Frontal cortex (tissue), 4 donors: ENCODE measurements around the gene CA10. TPM values are rescaled to one million over a fixed set of nuclear protein-coding genes. Genes with fewer than 3 reads are reported as not detected.

Experiments
- DNase-seq, 2 donors: peaks; one replicate each; pipeline ENCODE4 v3.0.0; 2012; ENCODE audit warnings: low spot score in 2 of 2
- FAIRE-seq: peaks from 2 replicates; lab custom pipeline; 2012; peaks lifted over from hg19 to GRCh38; lab: Jason Lieb, UNC
- total RNA-seq: library from RNA; depleted of rRNA; stranded (reverse); fragments of >200 nt; gene quantifications from one replicate; pipeline ENCODE4 v1.2.3, GENCODE V29; 2014
- donor health status: control.
- donor health status: control.
- donor health status: control.

Gene CA10
- total RNA-seq: 39.5 TPM

DNA sequence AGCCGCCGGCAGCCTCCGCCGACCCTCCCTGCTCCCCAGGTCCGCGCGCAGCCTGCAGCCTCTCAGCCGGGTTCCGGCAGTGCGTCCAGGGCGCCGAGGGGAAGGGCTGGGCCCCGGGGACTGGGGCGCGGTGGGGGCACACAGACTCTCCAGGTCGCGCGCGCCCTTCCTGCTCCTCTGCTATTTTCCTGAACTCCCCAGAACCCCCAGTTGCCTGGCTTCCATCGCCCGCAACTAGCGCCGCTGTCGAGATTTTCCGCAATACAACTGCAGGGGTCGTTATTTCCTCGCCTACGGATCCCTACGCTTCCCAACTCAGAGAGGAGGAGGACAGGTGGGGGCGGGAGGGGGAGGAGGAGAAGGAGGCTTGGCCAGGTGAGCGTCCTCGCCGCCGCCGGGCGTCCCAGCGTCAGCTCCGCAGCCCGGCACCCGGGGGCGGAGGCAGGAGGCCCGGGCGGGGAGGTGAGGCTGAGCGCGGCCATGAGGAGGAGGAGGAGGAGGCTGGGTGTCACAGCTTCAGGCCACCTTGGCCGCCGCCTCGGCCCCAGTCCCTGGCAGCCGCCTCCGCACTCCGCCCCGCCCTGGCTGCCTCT is at the start of gene CA10:
CA10 (minus strand) TSS at position 265 of the 593 bp plus-strand sequence.
- FAIRE-seq (no peak), DNase-seq (peak; percentile 22 to 40)

- FAIRE-seq: no peak
- DNase-seq: no peak
Observed at GRCh38 chr17:52207796-52208195, 49.3 kb upstream of the CA10 start.

- FAIRE-seq (no peak), DNase-seq (no peak)
Observed at GRCh38 chr17:52202520-52203080, 44.1 kb upstream of the CA10 start.

GRCh38 chr17:52201767-52202519 is 43.4 kb upstream of the CA10 start:
- DNase-seq (no peak), FAIRE-seq (no peak)

- FAIRE-seq: no peak
Observed at GRCh38 chr17:52191491-52191890, 33.0 kb upstream of the CA10 start.

DNA sequence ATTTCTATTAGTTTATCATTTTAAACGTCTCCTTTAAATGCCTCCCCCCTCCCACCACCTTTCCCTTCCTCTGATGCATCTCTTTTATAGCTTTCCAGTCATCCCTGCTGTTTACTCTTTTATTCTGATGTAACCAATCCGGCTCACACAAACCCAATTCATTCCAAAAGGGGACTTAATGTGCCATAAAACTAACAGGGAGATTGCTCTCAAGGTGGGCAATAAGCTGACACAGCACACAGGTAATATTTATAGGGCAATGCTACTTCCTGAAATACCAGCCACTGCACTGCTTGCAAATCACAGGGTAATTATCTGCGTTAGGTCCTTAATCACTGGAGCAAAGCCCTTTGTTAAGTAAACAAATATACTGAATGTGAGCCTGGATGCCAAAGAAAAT is 23.3 kb upstream of the CA10 start:
- no peak for FAIRE-seq
- no peak for DNase-seq

More at GRCh38 chr17:52191491-52191890, 33.0 kb upstream of the CA10 start:
- no peak for DNase-seq

DNA sequence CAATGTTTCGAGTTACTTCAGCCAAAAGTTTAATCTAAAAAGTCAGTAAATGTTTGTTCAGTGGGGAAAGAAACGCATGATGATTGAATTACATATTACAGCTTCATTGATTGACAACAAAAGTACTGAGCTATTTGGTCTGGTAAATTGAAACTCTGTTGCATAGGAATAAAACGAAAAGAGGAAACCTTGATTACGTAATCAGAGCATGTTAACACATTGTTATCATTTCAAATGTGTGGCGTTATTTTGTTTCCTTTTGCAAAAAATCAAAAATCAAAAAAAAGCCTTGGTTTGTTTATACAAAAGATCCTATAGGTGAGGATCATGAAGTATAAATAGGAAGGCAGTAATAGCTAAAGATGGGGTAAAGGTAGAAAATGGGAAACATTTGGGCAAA is 19.5 kb upstream of the CA10 start:
- no peak for DNase-seq
- FAIRE-seq: no peak

DNA sequence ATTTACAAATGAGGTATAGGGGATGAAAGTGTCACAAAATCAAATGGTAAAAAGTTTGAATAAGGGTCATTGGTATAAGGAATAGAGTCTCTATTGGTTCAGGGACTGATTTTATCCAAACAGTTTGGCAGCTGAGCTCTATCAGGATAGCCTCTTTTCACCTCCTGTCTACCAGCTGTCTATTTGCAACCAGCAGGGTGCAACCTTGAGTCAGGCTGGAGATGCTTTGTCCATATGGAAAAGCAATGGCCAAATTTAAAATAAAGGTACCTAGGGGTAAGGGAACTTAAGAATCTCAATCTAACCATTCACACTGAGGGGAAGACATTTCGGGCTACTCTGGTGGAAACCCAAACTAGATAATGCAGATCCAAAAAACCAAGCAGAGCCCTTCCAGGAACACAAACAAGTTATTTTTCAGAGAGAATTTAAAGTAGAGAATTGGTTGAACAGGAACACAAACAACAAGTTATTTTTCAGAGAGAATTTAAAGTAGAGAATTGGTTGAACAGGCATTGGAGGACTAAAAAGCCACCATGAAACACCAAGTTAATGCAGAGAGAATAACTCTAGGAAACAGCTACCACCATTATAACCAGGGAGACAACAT is 12.6 kb upstream of the CA10 start:
- no peak for FAIRE-seq
- no peak for DNase-seq

DNA sequence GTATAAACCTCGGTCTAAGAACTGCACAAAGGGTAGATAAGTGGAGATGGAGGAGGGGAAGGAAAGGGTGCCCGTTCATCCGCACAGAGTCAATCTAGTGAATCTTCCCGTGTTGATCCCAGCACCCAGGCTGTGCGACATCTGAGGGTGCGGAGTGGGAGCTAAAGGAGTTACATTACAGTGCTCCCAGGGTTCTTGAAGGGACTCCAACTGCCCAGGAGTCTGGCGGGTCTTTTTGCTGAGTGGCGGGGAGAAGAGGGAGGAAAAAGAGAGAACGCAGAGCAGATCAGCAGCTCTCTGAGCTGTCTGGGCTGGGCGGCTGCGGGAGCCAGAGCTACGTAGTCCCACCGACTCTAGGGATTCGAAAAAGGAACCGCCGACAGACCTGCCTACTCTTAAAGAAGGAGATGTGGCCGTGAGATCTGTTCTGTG is 1.6 kb upstream of the CA10 start:
- DNase-seq (no peak), FAIRE-seq (no peak)

DNA sequence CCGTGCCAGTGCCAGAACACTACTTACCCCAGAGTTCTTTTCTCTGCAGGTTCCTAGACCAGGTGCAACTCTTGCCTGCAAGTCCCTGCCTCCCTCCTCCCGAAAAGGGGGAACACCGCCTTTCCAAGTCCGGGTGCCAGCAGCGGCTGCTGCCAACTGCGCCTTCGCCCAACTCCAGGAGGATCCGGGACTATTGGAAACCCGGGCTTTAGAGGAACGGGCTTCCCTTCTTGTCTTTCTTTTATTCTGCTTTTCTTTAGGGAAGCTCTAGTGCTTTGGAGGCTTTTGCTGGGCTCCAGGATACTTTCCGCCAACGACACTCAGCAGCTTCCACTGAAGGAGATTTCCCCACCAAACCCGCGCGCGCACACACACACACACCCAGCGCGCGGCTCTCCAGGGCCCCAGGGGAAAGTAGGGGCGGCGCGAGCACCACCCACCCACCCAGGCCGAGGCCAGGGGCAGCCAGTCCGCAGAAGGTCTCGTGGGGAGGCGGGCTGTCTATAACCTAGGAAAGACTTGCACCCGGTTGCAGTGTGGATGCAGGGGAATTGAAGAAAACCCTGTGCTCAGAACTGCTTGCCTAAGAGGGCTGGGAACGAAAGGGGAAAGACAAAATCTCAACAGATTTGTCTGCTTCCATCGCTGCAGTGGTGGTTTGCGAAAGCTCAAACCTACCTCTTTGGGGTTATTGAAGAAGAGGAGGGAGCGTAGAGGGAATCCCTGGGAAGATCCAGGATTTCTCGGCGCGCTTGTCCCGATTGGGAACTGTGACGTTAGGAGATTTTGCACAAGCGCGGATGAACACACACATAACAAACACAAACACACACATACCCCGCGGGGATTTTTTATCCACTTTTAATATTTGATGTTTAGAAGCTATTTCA is 977 bp upstream of the CA10 start:
- peak; percentile 11 to 19 for DNase-seq
- no peak for FAIRE-seq

GRCh38 chr17:52157603-52158449 is 688 bp downstream of the CA10 start:
- DNase-seq (peak; percentile 7 to 12), FAIRE-seq (no peak)

DNA sequence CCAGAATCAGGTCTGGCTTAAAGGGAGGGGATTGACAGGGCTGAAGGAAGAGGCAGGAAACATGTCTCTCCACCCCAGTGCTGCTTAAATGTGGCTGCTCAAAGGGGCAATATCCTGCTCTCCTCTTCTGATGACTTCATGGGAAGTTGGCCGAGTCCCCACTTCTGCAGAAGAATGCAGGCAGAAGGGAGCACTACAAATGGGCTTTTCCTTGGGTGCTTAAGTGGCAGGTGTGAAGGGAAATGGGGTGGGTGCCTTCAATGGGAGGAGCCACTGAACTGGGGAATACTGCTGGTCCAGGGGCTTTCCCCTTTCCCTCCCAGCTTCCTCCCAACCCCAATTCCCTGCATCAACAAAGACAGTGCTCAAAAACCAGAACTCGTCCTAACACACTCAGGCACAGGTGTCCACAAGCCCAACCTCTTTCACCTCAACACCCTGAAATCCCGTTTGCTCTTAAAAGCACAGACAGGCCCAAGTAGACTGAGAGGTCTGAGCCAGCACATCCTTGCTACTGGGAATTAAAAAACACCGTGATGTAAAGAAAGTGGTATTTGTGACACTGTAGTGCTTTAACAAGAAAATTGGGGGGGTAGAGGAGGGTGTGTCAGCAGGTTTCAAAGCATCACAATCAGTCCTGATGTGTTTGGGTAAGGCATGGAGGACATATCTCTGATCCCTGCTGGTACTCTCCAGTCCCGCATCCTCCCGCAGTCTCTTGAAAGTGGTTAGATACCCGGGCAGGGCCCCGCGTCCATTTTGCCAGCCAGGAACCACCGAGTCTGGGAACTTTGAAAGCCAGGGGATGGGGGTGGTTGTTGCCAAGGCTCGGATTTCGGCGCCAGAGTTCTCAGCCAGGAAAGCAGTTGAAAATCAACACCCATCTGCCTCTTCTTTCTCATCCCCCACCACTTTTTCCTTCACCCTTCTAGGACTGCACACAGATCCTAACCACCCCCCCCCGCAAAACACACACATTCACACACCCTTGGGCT is 1.6 kb downstream of the CA10 start:
- FAIRE-seq: no peak
- DNase-seq: no peak

GRCh38 chr17:52155301-52155700 is 3.2 kb downstream of the CA10 start:
- FAIRE-seq (no peak), DNase-seq (no peak)

DNA sequence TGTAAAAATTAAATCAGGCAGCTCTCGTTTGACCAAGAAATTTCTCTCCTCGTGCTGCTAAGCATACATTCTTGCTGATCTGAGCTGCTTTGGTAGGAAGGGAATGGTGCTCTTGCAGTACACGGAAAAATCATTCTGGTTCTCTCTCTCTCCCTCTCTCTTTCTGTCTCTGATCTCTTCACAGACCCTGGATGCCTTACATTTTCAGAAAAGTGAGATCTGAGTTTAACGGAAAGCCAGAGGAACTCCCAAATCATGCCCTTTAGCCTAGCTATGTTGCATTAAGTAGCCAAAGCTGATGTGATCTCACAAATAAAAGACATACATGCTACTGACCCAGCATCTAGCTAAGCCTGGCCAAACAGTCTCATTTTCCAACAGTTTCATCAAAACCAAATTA is 4.0 kb downstream of the CA10 start:
- DNase-seq (no peak), FAIRE-seq (no peak)

DNA sequence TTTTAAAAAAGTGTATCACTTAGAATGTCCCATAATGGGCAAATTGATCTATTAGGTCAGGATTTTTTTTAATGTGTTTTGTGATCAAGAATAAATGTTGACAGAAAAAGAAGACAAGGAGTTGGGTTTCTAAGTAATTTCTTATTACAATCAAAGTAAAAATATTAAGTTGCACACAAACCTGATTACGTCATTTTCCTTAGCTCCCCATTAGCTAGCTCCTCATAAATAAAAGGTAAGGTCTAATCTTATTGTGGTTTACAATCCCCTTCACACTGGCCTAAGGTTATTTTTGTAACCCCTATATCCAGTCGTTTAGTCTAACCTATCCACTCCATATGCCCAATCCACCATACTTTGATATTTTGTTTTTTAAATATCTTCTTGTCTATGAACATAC is 7.6 kb downstream of the CA10 start:
- no peak for FAIRE-seq
- DNase-seq: no peak

DNA sequence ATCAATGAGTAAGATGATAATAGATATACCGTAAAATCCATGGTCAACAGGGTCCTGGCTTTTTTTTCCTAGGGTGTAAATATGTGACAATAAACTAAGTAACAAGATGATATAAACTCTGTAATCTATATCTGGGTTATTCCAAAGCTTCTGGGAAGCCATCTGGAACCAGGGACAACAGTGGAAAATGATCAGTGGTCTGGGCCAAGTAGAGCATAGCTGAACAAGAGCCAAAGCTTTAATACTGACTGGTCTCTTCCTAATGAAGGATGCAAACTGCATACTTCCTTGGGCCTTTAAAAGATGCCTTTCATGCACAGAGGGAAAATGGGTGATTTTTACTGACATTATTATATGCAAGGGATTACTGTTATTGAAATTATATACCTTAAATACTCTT is 8.9 kb downstream of the CA10 start:
- DNase-seq: no peak
- FAIRE-seq: no peak

- FAIRE-seq (no peak), DNase-seq (no peak)
Observed at GRCh38 chr17:52148969-52149351, 9.6 kb downstream of the CA10 start.
